SU-DHL-6 (cell line): ENCODE results near the gene TBC1D22A.

Source experiments
- H2AFZ ChIP-seq: fragments of 200-600 bp; sonication (generic); 2 replicates; pipeline ENCODE4 v1.6.1; 2014; ENCODE audit warnings: low read depth, mild to moderate bottlenecking, moderate library complexity, mixed read lengths, antibody characterized with exemption, low read length; ENCODE audit not compliant: severe bottlenecking
- H3F3A ChIP-seq: fragments of 200-600 bp; shearing (Covaris generic); 2 replicates; pipeline ENCODE4 v1.6.0; 2016; ENCODE audit warnings: antibody characterized with exemption, mild to moderate bottlenecking; ENCODE audit not compliant: insufficient read depth
- H3K27ac ChIP-seq: fragments of 200-600 bp; sonication (generic); 2 replicates; pipeline ENCODE4 v1.5.1; 2016; ENCODE audit warnings: low read depth, mild to moderate bottlenecking, low read length, moderate library complexity, mixed read lengths
- H3K27me3 ChIP-seq: fragments of 200-600 bp; sonication (generic), shearing (Covaris generic); 2 replicates; pipeline ENCODE4 v1.6.0; 2014; ENCODE audit warnings: mild to moderate bottlenecking, low read length
- H3K36me3 ChIP-seq: fragments of 200-600 bp; sonication (generic); 2 replicates; pipeline ENCODE4 v1.6.1; 2014; ENCODE audit warnings: mild to moderate bottlenecking, low read length, mixed read lengths
- H3K4me2 ChIP-seq: fragments of 300-600, 200-600 bp; shearing (Covaris generic), sonication (generic); 2 replicates; pipeline ENCODE4 v1.6.0; 2014; ENCODE audit warnings: low read length, low read depth, mild to moderate bottlenecking; ENCODE audit not compliant: poor library complexity, severe bottlenecking
- H3K4me3 ChIP-seq: fragments of 200-600 bp; sonication (generic); 2 replicates; pipeline ENCODE4 v1.5.1; 2014; ENCODE audit warnings: antibody characterized with exemption, low read length, mild to moderate bottlenecking, mixed read lengths; ENCODE audit not compliant: insufficient read depth, poor library complexity, severe bottlenecking
- H3K79me2 ChIP-seq: fragments of 200-600 bp; sonication (generic); 2 replicates; pipeline ENCODE4 v1.6.1; 2014; ENCODE audit warnings: mild to moderate bottlenecking, low read length, moderate library complexity; ENCODE audit not compliant: insufficient read depth
- H3K9ac ChIP-seq: fragments of 200-600 bp; sonication (generic); 2 replicates; pipeline ENCODE4 v1.7.0; 2014; ENCODE audit warnings: mild to moderate bottlenecking, low read length
- H3K9me2 ChIP-seq: fragments of 200-600 bp; sonication (generic); replicated peaks from 2 replicates; pipeline ENCODE4 v1.6.1; 2014; ENCODE audit warnings: low read length; ENCODE audit not compliant: insufficient read depth
- H3K9me3 ChIP-seq: fragments of 200-600 bp; sonication (generic); 2 replicates; pipeline ENCODE4 v1.6.1; 2014; ENCODE audit warnings: low read length, mixed read lengths; ENCODE audit not compliant: insufficient read depth
- H4K20me1 ChIP-seq: fragments of 200-600 bp; sonication (generic); 2 replicates; pipeline ENCODE4 v1.6.1; 2014; ENCODE audit warnings: low read depth, mild to moderate bottlenecking, antibody characterized with exemption, low read length, moderate library complexity, mixed read lengths
- EZH2phosphoT487 ChIP-seq: fragments of 200-600 bp; sonication (generic), shearing (Covaris generic); conservative IDR thresholded peaks from 2 replicates; pipeline ENCODE4 v1.6.1; 2018; ENCODE audit warnings: mild to moderate bottlenecking, antibody characterized with exemption, low read length, moderate library complexity, mixed read lengths
- TF ChIP-seq, protein P1 (sequence below): fragments of 200-600 bp; sonication (generic); IDR thresholded peaks from one replicate; pipeline ENCODE4 v1.5.1; 2017; ENCODE audit warnings: antibody characterized with exemption, mild to moderate bottlenecking, low read length, moderate library complexity; ENCODE audit not compliant: insufficient read depth, poor library complexity, severe bottlenecking

The TBC1D22A gene

DNA sequence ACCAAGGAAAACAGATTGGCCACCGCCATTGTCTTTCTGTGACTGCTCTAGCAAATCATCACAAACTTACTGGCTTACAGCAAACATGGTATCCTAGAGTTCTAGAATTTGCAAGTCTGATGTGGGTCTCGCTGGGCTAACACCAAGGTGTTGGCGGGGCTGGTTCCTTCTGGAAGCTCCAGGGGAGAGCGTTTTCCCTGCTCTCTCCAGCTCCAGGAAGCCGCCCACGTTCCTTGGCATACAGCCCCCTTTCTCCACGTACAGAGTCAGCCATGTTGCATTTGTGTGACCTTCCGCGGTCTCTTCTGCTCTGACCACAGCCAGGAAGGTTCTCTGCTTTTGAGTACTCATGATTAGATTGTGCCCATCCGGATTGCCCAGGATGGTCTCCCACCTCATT lies 27.5 kb downstream of the TBC1D22A start:
- H3K9ac ChIP-seq: no peak overlapping the region
- no peaks in the 10 kb centered on the region for H3K36me3 ChIP-seq
- no peak overlapping the region for H3K27ac ChIP-seq
- TF ChIP-seq, protein P1, sequence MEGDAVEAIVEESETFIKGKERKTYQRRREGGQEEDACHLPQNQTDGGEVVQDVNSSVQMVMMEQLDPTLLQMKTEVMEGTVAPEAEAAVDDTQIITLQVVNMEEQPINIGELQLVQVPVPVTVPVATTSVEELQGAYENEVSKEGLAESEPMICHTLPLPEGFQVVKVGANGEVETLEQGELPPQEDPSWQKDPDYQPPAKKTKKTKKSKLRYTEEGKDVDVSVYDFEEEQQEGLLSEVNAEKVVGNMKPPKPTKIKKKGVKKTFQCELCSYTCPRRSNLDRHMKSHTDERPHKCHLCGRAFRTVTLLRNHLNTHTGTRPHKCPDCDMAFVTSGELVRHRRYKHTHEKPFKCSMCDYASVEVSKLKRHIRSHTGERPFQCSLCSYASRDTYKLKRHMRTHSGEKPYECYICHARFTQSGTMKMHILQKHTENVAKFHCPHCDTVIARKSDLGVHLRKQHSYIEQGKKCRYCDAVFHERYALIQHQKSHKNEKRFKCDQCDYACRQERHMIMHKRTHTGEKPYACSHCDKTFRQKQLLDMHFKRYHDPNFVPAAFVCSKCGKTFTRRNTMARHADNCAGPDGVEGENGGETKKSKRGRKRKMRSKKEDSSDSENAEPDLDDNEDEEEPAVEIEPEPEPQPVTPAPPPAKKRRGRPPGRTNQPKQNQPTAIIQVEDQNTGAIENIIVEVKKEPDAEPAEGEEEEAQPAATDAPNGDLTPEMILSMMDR: no peak
- TF ChIP-seq EZH2phosphoT487: no peak
- H3K4me3 ChIP-seq: no peak overlapping the region
- H3K9me3 ChIP-seq: no peaks in the 10 kb centered on the region
- no peak overlapping the region for H2AFZ ChIP-seq
- no peaks in the 10 kb centered on the region for H3K9me2 ChIP-seq
- no peak overlapping the region for H3K4me2 ChIP-seq
- peaks cover 74% of the 10 kb centered on the region for H3K79me2 ChIP-seq
- H4K20me1 ChIP-seq: peaks cover 8% of the 10 kb centered on the region
- H3K27me3 ChIP-seq: no peaks in the 10 kb centered on the region
- 0 out of 2 replicates have a peak, but pooled peaks cover 6% of the 10 kb centered on the region for H3F3A ChIP-seq

DNA sequence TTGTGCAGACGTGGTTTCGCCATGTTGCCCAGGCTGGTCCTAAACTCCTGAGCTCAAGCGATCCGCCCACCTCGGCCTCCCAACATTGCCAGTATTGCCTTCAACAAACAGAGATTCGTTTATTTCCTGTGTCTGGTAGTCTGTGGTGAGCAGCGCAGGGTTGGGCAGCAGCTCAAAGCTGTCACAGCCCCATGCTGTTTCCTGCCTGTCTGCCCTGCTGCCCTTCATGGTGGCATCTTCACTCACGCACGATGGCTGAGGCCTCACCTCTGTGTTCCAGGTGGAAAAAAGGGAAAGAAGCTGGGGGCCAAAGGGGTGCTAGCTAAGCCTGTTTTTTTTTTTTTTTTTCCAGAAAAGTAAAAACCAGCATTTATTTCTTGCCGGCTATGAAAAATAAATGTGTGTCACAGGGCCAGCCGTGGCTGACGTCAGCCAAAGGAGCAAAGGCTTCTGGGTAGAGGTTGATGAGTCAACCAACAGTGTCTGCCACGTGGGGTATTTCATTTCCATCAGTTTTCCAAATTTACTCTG lies 28.8 kb downstream of the TBC1D22A start:
- Histone ChIP-seq H4K20me1 (peaks cover 8% of the 10 kb centered on the region), H3K4me3 (no peak overlapping the region), H3K9me2 (no peaks in the 10 kb centered on the region), H3K36me3 (no peaks in the 10 kb centered on the region), H3K9me3 (no peaks in the 10 kb centered on the region), H3K27me3 (no peaks in the 10 kb centered on the region), H3F3A (0 out of 2 replicates have a peak, but pooled peaks cover 6% of the 10 kb centered on the region), H2AFZ (no peak overlapping the region), H3K4me2 (no peak overlapping the region), H3K9ac (no peak overlapping the region), H3K79me2 (peaks cover 65% of the 10 kb centered on the region), H3K27ac (no peak overlapping the region; the same call in 1 of the 2 replicates)
- TF ChIP-seq, protein P1: no peak
- TF ChIP-seq EZH2phosphoT487: no peak

DNA sequence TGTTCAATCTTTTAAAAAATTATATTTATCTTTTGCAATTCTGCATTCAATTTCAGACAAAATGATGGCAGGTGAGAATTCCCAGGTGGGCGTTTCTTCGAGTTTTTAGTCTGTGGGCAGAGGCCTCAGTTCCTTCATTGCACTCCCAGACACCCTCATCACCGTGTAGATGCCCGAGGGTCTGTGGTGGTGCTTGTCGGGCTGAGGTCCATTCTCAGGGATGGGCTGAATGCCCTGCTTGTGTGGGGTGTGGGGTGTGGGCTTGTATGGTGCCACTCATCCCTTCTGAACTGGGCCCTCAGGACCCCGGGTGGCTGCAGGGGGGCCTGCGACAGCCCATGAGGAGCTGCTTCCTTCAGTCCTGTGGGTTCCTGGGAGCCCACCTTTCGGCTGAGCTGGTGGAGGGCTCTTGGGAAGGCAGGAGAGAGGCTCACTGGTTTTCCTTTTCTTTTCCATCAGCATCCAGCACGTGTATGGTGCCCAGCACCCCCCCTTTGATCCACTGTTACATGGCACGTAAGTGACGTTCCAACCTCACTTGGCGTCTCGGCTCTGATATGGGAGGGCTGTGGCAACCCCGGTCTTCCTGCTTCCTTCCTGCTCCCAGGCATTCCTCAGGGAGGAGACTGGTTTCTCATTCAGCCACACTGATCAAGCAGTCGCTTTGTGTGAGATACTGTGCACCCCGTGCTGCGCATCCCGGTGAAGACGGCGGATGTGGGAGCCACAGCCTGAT lies 29.8 kb downstream of the TBC1D22A start:
- Histone ChIP-seq H3K79me2 (peaks cover 56% of the 10 kb centered on the region), H3K27ac (no peak overlapping the region)
- no peak for TF ChIP-seq EZH2phosphoT487
- TF ChIP-seq, protein P1: no peak

More for the DNA sequence above, 29.8 kb downstream of the TBC1D22A start:
- H3K9me3 ChIP-seq: no peaks in the 10 kb centered on the region
- H2AFZ ChIP-seq: no peak overlapping the region
- H3F3A ChIP-seq: 0 out of 2 replicates have a peak, but pooled peaks cover 6% of the 10 kb centered on the region
- no peaks in the 10 kb centered on the region for H3K9me2 ChIP-seq
- H3K36me3 ChIP-seq: no peaks in the 10 kb centered on the region
- H3K27me3 ChIP-seq: no peaks in the 10 kb centered on the region
- no peak overlapping the region for H3K4me3 ChIP-seq
- peaks cover 8% of the 10 kb centered on the region for H4K20me1 ChIP-seq
- H3K4me2 ChIP-seq: no peak overlapping the region
- no peak overlapping the region for H3K9ac ChIP-seq
